ENCODE data around the gene CSNK2A1. TPM values are rescaled to one million over a fixed set of nuclear protein-coding genes. Genes with fewer than 3 reads are reported as not detected.

Gene CSNK2A1
- total RNA-seq, 3 donors from 2014 or later: 183 to 191 (median 187) TPM

- DNase-seq: no peak
- no peak for ATAC-seq
- no peaks in the 10 kb centered on the region for H3K27me3 Mint-ChIP-seq (ENCODE audit: low read depth)
Measured at GRCh38 chr20:434221-434620, 109.4 kb downstream of the CSNK2A1 start.

GRCh38 chr20:433300-433975, 110.2 kb downstream of the CSNK2A1 start:
- H3K4me1 Mint-ChIP-seq (ENCODE audit: low read depth): peaks cover 60% of the 10 kb centered on the region
- H3K27me3 Mint-ChIP-seq (ENCODE audit: low read depth): no peaks in the 10 kb centered on the region
- ATAC-seq (peak; percentile 85 to 91), DNase-seq (peak; percentile 77)
- H3K9me3 Mint-ChIP-seq: no peaks in the 10 kb centered on the region
- peaks cover 34% of the 10 kb centered on the region for H3K36me3 Mint-ChIP-seq (ENCODE audit: insufficient read depth)
- H3K4me3 Mint-ChIP-seq: peak overlapping the region; percentile 74

More at GRCh38 chr20:434221-434620, 109.4 kb downstream of the CSNK2A1 start:
- Mint-ChIP-seq H3K4me3 (peak overlapping the region; percentile 74), H3K36me3 (ENCODE audit: insufficient read depth) (peaks cover 38% of the 10 kb centered on the region), H3K4me1 (ENCODE audit: low read depth) (peaks cover 68% of the 10 kb centered on the region), H3K9me3 (no peaks in the 10 kb centered on the region)

DNA sequence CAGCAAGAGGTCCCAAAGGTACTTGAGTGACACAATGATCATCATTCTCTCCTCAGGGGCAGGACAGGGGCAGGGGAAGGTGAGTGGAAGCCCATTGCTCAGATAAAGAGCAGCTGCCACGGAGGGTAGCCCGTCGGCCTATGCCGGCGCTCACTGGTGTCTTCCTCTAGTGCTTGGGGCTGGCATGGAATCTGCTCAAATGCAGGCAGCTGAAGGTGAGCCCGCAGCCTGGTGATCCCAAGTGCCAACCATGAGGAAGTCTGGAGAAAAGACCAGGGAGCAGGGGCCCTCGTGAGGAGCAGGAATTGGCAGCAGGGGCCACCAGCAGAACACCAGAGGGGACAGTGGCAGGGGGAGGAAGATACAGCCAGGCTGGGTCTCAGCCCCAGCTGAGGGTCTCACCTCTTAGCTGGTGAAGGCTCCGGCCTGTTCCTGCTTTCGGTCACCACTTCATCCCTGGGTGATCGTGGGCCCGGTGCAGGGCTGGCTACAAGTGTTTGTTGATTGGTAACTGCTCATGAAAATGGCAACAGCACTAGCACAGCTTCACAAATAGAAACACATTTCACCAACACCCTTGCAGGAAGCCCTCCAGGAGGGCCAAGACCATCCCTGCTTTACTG, 110.8 kb downstream of the CSNK2A1 start:
- Mint-ChIP-seq H3K4me3 (peak overlapping the region; percentile 74), H3K4me1 (ENCODE audit: low read depth) (peaks cover 53% of the 10 kb centered on the region), H3K36me3 (ENCODE audit: insufficient read depth) (peaks cover 37% of the 10 kb centered on the region), H3K9me3 (no peaks in the 10 kb centered on the region), H3K27me3 (ENCODE audit: low read depth) (no peaks in the 10 kb centered on the region)
- DNase-seq (no peak), ATAC-seq (no peak)

GRCh38 chr20:432208-432607, 111.4 kb downstream of the CSNK2A1 start:
- Mint-ChIP-seq H3K9me3 (no peaks in the 10 kb centered on the region), H3K36me3 (ENCODE audit: insufficient read depth) (peaks cover 32% of the 10 kb centered on the region), H3K27me3 (ENCODE audit: low read depth) (no peaks in the 10 kb centered on the region), H3K4me3 (peak overlapping the region; percentile 40), H3K4me1 (ENCODE audit: low read depth) (peaks cover 48% of the 10 kb centered on the region)
- no peak for ATAC-seq
- no peak for DNase-seq

GRCh38 chr20:431012-431904, 112.3 kb downstream of the CSNK2A1 start:
- peak; percentile 35 for DNase-seq
- no peak for ATAC-seq
- Mint-ChIP-seq H3K4me3 (peak overlapping the region; percentile 31), H3K36me3 (ENCODE audit: insufficient read depth) (peaks cover 32% of the 10 kb centered on the region), H3K9me3 (no peaks in the 10 kb centered on the region), H3K27me3 (ENCODE audit: low read depth) (no peaks in the 10 kb centered on the region), H3K4me1 (ENCODE audit: low read depth) (peaks cover 47% of the 10 kb centered on the region)

DNA sequence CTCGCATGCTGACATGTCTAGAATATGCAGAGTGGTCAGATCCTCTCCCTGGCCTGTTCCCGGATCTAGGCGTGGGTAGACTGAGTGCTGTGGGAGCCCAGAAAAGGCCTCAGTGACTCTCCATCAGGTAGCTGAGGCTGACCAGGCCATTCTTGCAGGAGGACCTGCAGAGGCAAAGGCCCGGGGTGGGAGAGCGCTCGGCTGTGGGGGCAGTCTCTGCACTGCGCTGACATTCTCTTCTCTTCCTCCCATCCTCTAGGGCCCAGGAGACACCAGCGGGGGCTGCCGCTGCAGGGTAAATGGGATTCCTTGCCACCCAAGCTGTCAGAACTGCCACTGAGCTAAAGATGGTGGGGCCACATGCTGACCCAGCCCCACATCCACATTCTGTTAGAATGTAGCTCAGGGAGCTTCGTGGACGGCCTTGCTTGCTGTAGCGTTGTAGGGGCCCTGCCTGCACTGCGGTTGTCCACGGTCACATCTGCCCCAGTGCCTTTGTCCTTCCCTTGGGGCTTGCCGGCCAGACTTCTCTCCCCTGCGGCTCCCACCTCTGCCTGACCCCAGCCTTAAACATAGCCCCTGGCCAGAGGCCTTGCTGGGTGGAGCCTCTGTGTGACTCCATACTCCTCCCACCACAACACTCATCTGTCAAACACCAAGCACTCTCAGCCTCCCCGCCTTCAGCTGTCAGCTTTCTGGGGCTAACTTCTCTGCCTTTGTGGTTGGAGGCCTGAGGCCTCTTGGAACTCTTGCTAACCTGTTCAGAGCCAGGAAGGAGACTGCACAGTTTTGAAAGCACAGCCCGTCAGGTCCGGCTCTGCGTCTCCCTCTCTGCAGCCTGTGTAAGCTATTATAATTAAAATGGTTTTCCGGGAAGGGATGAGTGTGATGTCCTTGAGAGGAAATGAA, 113.2 kb downstream of the CSNK2A1 start:
- H3K4me3 Mint-ChIP-seq: no peak overlapping the region
- H3K4me1 Mint-ChIP-seq (ENCODE audit: low read depth): peaks cover 42% of the 10 kb centered on the region
- DNase-seq (no peak), ATAC-seq (no peak)
- no peaks in the 10 kb centered on the region for H3K9me3 Mint-ChIP-seq
- H3K36me3 Mint-ChIP-seq (ENCODE audit: insufficient read depth): peaks cover 28% of the 10 kb centered on the region
- H3K27me3 Mint-ChIP-seq (ENCODE audit: low read depth): no peaks in the 10 kb centered on the region

DNA sequence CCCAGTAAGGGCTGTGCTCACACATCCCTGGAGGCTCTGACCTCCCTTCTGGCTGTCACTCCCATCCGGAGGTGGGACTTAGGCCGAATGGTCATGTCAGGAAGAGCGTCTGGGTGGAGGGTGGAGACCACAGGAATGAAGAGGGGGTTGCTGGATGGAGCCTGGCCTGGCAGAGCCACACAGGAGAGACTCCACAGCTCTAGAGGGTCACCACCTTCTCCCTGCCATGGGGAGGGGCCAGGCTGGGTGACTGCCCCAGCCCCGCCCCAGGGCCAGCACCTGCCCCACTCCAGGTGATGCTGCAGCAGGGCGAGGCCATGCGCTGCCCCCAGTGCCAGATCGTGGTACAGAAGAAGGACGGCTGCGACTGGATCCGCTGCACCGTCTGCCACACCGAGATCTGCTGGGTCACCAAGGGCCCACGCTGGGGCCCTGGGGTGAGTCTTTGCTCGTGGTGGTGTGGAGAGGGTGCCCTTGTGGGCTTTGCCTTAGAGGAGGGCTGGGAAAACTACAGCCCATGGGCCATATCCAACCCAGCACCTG, 114.9 kb downstream of the CSNK2A1 start:
- no peak for ATAC-seq
- DNase-seq: no peak
- H3K4me3 Mint-ChIP-seq: no peak overlapping the region
- H3K27me3 Mint-ChIP-seq (ENCODE audit: low read depth): no peaks in the 10 kb centered on the region
- H3K9me3 Mint-ChIP-seq: no peaks in the 10 kb centered on the region
- peaks cover 30% of the 10 kb centered on the region for H3K4me1 Mint-ChIP-seq (ENCODE audit: low read depth)
- H3K36me3 Mint-ChIP-seq (ENCODE audit: insufficient read depth): peaks cover 28% of the 10 kb centered on the region

- DNase-seq: no peak
- no peaks in the 10 kb centered on the region for H3K27me3 Mint-ChIP-seq (ENCODE audit: low read depth)
- peaks cover 24% of the 10 kb centered on the region for H3K36me3 Mint-ChIP-seq (ENCODE audit: insufficient read depth)
- no peak for ATAC-seq
- H3K4me3 Mint-ChIP-seq: no peak overlapping the region
- H3K9me3 Mint-ChIP-seq: no peaks in the 10 kb centered on the region
- peaks cover 23% of the 10 kb centered on the region for H3K4me1 Mint-ChIP-seq (ENCODE audit: low read depth)
Measured at GRCh38 chr20:427849-428657, 115.5 kb downstream of the CSNK2A1 start.

DNA sequence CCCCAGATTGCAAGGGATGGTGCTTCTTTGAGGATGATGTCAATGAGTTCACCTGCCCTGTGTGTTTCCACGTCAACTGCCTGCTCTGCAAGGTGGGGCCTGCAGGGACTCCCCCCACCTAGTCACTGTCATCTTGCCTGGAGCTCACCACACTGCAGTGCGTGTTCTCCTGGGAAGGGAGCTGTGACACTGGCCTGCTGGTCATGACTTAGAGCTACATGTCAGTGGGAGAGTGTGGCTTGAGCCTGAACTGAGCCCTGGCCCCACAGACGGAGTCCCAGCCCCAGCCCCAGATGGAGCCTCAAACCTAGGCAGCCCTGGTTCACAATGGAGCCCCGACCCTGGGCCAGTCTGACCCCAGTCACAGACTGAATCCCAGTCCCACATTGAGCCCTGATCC, 116.2 kb downstream of the CSNK2A1 start:
- Mint-ChIP-seq H3K36me3 (ENCODE audit: insufficient read depth) (peaks cover 24% of the 10 kb centered on the region), H3K27me3 (ENCODE audit: low read depth) (no peaks in the 10 kb centered on the region), H3K9me3 (no peaks in the 10 kb centered on the region), H3K4me1 (ENCODE audit: low read depth) (peaks cover 17% of the 10 kb centered on the region), H3K4me3 (no peak overlapping the region)
- ATAC-seq: no peak
- DNase-seq: no peak

DNA sequence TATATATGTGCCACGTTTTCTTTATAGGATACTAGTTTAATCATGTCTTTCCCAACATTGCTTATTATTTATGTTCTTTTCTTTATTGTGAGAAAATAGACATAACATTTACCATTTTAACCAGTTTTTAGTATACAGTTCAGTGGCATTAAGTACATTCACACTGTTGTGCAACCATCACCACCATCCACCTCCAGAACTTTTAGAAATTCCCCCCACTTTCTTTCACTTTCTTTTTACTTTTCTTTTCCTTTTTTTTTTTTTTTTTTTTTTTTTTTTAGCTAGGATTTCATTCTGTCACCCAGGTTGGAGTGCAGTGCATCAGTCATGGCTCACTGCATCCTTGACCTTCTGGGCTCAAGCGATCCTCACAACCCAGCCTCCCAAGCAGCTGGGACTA, 117.0 kb downstream of the CSNK2A1 start:
- no peak for DNase-seq
- ATAC-seq: no peak
- Mint-ChIP-seq H3K27me3 (ENCODE audit: low read depth) (no peaks in the 10 kb centered on the region), H3K9me3 (no peaks in the 10 kb centered on the region), H3K4me1 (ENCODE audit: low read depth) (peaks cover 13% of the 10 kb centered on the region), H3K4me3 (no peak overlapping the region), H3K36me3 (ENCODE audit: insufficient read depth) (peaks cover 30% of the 10 kb centered on the region)

Measured in activated T-cell treated with anti-CD3 and anti-CD28 coated beads, Interleukin-2, amount 50 U/mL, for 4 hours (primary cell).